ENCODE data around the gene UBE2J2. TPM values are rescaled to one million over a fixed set of nuclear protein-coding genes. Genes with fewer than 3 reads are reported as not detected.

The UBE2J2 gene
- total and polyA plus RNA-seq, 9 donors: 35.8 to 55.6 (median 41.2) TPM

DNA sequence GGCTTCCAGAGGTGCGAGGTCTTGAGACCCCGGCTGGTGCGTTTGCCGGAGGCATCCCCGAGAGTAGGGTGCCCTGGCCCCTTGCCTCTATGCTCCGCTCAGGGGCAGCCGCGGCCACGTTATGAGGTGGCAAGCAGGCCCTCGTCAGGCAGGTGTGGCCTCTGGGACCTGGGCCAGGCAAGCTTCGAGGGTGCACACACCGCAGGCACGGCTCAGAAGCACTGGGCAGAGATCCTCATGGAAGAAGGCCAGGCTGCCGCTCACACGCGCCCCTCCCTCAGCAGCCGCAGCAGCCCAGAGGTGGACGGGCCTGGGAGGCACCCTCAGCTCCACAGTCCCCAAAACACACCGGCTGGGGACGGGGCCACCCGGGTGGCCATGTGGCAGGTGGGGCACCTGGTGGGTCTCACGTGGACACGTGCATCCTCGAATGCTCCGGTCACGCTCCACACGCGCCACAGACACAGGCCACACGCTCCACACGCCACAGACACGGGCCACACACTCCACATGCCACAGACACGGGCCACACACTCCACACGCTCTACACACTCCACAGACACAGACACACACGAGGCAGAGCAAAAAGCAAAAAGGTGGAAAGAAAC lies 48.3 kb downstream of the UBE2J2 start:
- no peak overlapping the region for H3K4me3 ChIP-seq
- TF ChIP-seq, protein P1, sequence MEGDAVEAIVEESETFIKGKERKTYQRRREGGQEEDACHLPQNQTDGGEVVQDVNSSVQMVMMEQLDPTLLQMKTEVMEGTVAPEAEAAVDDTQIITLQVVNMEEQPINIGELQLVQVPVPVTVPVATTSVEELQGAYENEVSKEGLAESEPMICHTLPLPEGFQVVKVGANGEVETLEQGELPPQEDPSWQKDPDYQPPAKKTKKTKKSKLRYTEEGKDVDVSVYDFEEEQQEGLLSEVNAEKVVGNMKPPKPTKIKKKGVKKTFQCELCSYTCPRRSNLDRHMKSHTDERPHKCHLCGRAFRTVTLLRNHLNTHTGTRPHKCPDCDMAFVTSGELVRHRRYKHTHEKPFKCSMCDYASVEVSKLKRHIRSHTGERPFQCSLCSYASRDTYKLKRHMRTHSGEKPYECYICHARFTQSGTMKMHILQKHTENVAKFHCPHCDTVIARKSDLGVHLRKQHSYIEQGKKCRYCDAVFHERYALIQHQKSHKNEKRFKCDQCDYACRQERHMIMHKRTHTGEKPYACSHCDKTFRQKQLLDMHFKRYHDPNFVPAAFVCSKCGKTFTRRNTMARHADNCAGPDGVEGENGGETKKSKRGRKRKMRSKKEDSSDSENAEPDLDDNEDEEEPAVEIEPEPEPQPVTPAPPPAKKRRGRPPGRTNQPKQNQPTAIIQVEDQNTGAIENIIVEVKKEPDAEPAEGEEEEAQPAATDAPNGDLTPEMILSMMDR (IDR thresholded peaks at IDR 0.05): no peak
- TF ChIP-seq POLR2A (IDR thresholded peaks at IDR 0.05): no peak
- no peak for TF ChIP-seq EP300 (IDR thresholded peaks at IDR 0.05)
- WGBS, 3 donors: 86 to 92% (median 86%) methylated on average over 26 to 34 of the region's 34 CpGs
- H3K9me3 ChIP-seq: no peaks in the 10 kb centered on the region
- H3K27me3 ChIP-seq: no peaks in the 10 kb centered on the region
- intact Hi-C loops (cut with DNase I): no loop called here
- H3K27ac ChIP-seq: no peak overlapping the region
- DNase-seq: no peak
- H3K4me1 ChIP-seq (ENCODE audit: insufficient read depth): peaks cover 5% of the 10 kb centered on the region
- H3K36me3 ChIP-seq: no peaks in the 10 kb centered on the region

DNA sequence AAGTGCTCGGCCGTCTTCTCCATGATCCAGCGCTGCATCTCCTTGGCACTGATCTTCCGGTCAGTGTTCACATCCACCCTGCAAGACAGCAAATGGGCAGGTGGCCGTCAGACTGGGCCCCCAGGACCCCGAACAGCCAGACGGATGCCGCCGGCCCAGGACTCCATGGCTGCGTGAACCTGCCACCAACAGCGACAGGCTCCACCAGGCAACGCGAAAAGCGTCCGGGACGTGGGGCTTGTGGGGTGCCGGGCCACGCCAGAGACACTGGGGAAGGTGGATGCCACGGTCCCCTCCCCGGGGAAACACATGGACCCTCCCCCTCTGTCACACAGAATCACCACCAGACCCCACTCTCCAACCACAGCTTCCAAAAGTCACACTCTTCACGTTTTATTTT lies 49.8 kb downstream of the UBE2J2 start:
- Histone ChIP-seq H3K27ac (no peak overlapping the region), H3K4me1 (ENCODE audit: insufficient read depth) (no peaks in the 10 kb centered on the region), H3K9me3 (no peaks in the 10 kb centered on the region), H3K27me3 (no peaks in the 10 kb centered on the region), H3K4me3 (no peak overlapping the region), H3K36me3 (no peaks in the 10 kb centered on the region)
- intact Hi-C loops (cut with DNase I): no loop called here
- WGBS, 3 donors: 90 to 96% (median 94%) methylated on average over 18 to 21 of the region's 21 CpGs
- TF ChIP-seq, protein P1 (IDR thresholded peaks at IDR 0.05): no peak
- no peak for TF ChIP-seq POLR2A (IDR thresholded peaks at IDR 0.05)
- TF ChIP-seq EP300 (IDR thresholded peaks at IDR 0.05): no peak
- DNase-seq: no peak

- intact Hi-C loops (cut with DNase I): no loop called here
- no peak for TF ChIP-seq POLR2A (IDR thresholded peaks at IDR 0.05)
- no peak for TF ChIP-seq EP300 (IDR thresholded peaks at IDR 0.05)
- TF ChIP-seq, protein P1 (IDR thresholded peaks at IDR 0.05): no peak
- H3K36me3 ChIP-seq: no peaks in the 10 kb centered on the region
- no peaks in the 10 kb centered on the region for H3K27me3 ChIP-seq
- no peaks in the 10 kb centered on the region for H3K4me1 ChIP-seq (ENCODE audit: insufficient read depth)
- DNase-seq: no peak
- no peak overlapping the region for H3K27ac ChIP-seq
- H3K4me3 ChIP-seq: no peak overlapping the region
- no peaks in the 10 kb centered on the region for H3K9me3 ChIP-seq
- WGBS, 3 donors: 91 to 94% (median 93%) methylated on average over 15 of the region's 15 CpGs
These were observed 50.3 kb downstream of the UBE2J2 start for GRCh38 chr1:1223321-1223720.

DNA sequence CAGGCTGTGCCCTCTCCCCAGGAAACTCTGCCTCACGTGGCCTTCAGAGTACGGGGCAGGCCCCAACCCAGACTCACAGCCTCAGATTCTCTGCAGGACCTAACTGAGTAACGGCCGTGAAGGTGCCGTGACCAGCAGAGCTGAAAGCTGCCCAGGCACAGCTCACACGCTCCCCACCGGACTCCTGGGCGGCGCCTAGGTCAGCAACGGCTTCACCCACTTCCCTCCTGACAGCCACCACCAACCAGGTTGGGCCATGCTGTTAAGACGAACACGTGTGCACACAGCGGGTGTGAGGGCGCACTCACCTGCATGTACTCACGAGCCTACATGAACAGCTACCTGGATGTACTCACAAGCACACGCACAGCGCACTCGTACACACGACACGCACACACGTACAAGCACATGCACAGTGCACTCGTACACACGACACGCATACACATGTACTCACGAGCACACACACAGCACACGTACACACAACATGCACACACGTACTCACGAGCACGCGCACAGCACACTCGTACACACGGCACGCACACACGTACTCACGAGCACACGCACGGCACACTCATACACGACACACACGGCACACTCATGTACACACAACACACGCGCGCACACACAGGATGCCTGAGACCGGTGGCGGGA lies 51.0 kb downstream of the UBE2J2 start:
- 91 to 95% (median 94%) methylated on average over 44 of the region's 44 CpGs for WGBS, 3 donors
- intact Hi-C loops (cut with DNase I): no loop called here
- no peak overlapping the region for H3K4me3 ChIP-seq
- no peak for DNase-seq
- H3K27ac ChIP-seq: no peak overlapping the region
- H3K9me3 ChIP-seq: no peaks in the 10 kb centered on the region
- H3K27me3 ChIP-seq: no peaks in the 10 kb centered on the region
- TF ChIP-seq POLR2A (IDR thresholded peaks at IDR 0.05) (no peak), EP300 (IDR thresholded peaks at IDR 0.05) (no peak)
- TF ChIP-seq, protein P1 (IDR thresholded peaks at IDR 0.05): no peak
- H3K4me1 ChIP-seq (ENCODE audit: insufficient read depth): no peaks in the 10 kb centered on the region
- no peaks in the 10 kb centered on the region for H3K36me3 ChIP-seq
